ENCODE measurements around the gene LRIT3.
A peak's percentile ranks its signal among the peaks of the same experiment; 100 is the strongest.

The LRIT3 gene, protein sequence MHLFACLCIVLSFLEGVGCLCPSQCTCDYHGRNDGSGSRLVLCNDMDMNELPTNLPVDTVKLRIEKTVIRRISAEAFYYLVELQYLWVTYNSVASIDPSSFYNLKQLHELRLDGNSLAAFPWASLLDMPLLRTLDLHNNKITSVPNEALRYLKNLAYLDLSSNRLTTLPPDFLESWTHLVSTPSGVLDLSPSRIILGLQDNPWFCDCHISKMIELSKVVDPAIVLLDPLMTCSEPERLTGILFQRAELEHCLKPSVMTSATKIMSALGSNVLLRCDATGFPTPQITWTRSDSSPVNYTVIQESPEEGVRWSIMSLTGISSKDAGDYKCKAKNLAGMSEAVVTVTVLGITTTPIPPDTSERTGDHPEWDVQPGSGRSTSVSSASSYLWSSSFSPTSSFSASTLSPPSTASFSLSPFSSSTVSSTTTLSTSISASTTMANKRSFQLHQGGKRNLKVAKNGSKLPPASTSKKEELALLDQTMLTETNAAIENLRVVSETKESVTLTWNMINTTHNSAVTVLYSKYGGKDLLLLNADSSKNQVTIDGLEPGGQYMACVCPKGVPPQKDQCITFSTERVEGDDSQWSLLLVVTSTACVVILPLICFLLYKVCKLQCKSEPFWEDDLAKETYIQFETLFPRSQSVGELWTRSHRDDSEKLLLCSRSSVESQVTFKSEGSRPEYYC

DNA sequence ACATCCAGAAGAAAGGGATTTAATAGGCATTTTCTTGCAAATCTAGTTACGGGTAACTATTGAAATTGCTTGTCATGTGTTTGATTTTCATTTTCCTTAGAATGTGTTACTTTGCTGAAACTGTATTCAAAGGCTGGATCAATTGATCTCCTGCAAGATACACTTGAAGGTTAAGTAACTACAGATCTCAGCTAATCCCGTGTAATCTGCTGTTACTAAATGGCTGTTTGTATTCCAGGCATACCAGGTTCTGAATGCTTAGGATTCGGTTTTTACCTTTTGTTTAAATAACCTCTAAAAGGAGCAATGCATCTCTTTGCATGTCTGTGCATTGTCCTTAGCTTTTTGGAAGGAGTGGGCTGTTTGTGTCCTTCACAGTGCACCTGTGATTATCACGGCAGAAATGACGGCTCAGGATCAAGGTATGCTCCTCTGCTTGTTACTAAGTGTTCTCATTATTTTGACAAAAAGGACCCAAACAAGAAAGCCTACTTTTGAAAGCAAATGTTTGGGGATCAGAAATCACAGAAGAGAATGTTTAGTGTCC is at the start of gene LRIT3:
LRIT3 (plus strand) TSS at position 212 of the 547 bp plus-strand sequence; CDS start at position 307, 95 bp downstream.
- DNase-seq (ENCODE audit: low read depth), result no peak
- in situ Hi-C loops (cut with HindIII; ENCODE audit: low sequenced_read_pairs), result no loop called here
- no peak within 1 kb of the TSS for H3K4me3 ChIP-seq (ENCODE audit: low read depth, low read length)
- TF ChIP-seq CTCF (IDR thresholded peaks at IDR 0.05; ENCODE audit: low read depth, low read length, missing control alignments), result no peak

DNA sequence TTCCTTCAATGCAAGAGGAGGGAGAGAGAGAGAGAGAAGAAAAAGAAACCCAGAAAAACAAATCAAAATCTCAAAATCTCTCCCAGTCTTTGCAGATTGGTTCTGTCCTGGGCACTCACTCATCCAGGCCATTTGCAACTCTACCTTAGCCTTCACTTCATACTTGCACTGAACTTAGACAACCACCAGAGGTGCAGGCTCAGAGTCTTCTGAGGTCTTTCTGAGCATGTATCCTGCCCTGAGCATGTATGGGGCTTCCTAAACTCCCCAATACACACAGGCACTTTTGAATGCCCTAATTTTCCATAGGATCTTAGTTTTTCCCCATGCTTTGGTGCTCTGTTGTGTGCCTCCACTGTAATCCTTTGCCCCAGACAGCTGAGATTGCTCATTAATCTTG is 49.0 kb upstream of the LRIT3 start:
- DNase-seq (ENCODE audit: low read depth), result no peak
- H3K4me3 ChIP-seq (ENCODE audit: low read depth, low read length), result no peak overlapping the region
- in situ Hi-C loops (cut with HindIII; ENCODE audit: low sequenced_read_pairs), result no loop called here
- no peak for TF ChIP-seq CTCF (IDR thresholded peaks at IDR 0.05; ENCODE audit: low read depth, low read length, missing control alignments)

GRCh38 chr4:109801099-109801789 is 46.7 kb upstream of the LRIT3 start:
- in situ Hi-C loops (cut with HindIII; ENCODE audit: low sequenced_read_pairs), result no loop called here
- no peak for DNase-seq (ENCODE audit: low read depth)
- no peak for TF ChIP-seq CTCF (IDR thresholded peaks at IDR 0.05; ENCODE audit: low read depth, low read length, missing control alignments)
- peak overlapping the region; percentile 49 for H3K4me3 ChIP-seq (ENCODE audit: low read depth, low read length)

GRCh38 chr4:109801895-109802319 is 46.0 kb upstream of the LRIT3 start, which contains the start of gene CFI:
Gene CFI, minus strand, starts transcription at chr4:109801999. Its CDS starts 28 bp downstream, at chr4:109801971.
- in situ Hi-C loops (cut with HindIII; ENCODE audit: low sequenced_read_pairs), result no loop called here
- DNase-seq (ENCODE audit: low read depth), result peak; percentile 91
- TF ChIP-seq CTCF (IDR thresholded peaks at IDR 0.05; ENCODE audit: low read depth, low read length, missing control alignments), result no peak
- H3K4me3 ChIP-seq (ENCODE audit: low read depth, low read length), result peak within 1 kb of the TSS; percentile 49

DNA sequence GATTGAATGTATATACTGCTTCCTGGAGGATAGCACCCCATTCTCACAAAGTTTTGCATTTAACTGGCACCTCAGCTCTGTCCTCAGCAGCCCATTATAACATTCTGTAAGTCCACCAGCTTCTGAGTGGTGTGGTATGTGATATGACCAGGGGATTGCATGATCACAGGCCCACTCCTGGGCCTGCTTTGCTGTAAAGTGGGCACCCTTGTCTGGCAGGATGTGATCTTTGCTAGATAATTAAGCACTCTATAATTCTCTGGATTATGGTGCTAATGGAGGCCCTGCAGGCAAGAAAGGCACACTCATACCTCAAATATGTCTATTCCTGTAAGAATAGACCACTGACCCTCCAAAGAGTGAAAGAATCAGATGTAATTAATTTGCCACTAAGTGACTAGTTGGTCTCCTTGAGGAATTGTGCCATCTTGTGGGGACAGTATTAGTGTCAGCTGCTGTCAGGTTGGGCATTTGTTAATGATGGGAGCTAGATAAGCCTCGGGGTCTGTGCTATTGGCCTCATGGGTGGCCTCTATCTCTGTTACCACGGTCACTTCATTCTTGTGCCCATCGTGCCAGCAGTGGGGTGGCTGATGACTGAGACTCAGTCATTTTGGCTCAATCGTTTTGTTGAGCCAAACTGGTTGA is 43.9 kb upstream of the LRIT3 start:
- peak; percentile 49 for TF ChIP-seq CTCF (IDR thresholded peaks at IDR 0.05; ENCODE audit: low read depth, low read length, missing control alignments)
- in situ Hi-C loops (cut with HindIII; ENCODE audit: low sequenced_read_pairs), result no loop called here
- DNase-seq (ENCODE audit: low read depth), result no peak

More for the DNA sequence above, 43.9 kb upstream of the LRIT3 start:
- H3K4me3 ChIP-seq (ENCODE audit: low read depth, low read length), result no peak overlapping the region
